ENCODE measurements around the gene ZSCAN26. TPM values are rescaled to one million over a fixed set of nuclear protein-coding genes. Genes with fewer than 3 reads are reported as not detected.

ZSCAN26 gene
- polyA plus RNA-seq, 1 donor from 2014 or later: 91.2 TPM

DNA sequence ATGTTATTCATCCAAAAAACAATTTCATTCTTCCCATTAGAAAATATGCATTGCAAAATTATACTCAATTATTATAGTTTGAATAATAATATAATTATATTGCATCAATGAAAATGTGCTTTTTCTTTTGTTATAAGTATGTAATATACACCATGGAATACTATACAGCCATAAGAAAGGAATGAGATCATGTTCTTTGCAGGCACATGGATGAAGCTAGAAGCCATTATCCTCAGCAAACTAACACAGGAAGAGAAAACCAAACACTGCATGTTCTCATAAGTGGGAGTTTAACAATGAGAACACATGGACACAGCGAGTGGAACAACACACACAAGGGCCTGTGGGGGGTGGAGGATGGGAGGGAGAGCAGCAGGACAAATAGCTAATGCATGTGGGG, 9.9 kb upstream of the ZSCAN26 start:
- H3K9ac ChIP-seq (ENCODE audit: low read length): no peak overlapping the region
- H3K27ac ChIP-seq (ENCODE audit: low read length): no peak overlapping the region
- H2AFZ ChIP-seq (ENCODE audit: low read depth, low read length): no peak overlapping the region
- no peak overlapping the region for H3K4me3 ChIP-seq (ENCODE audit: low read length)
- H3K36me3 ChIP-seq (ENCODE audit: insufficient read depth, low read length): no peaks in the 10 kb centered on the region
- no peaks in the 10 kb centered on the region for H3K9me2 ChIP-seq (ENCODE audit: insufficient read depth, low read length)
- no peak for TF ChIP-seq POLR2AphosphoS5 (IDR thresholded peaks at IDR 0.05)
- TF ChIP-seq SMC3 (conservative IDR thresholded peaks at IDR 0.05; ENCODE audit: poor library complexity): no peak
- no peak for TF ChIP-seq TAF1 (IDR thresholded peaks at IDR 0.05; ENCODE audit: low read depth)
- TF ChIP-seq EP300 (conservative IDR thresholded peaks at IDR 0.05; ENCODE audit: poor library complexity, severe bottlenecking): no peak
- TF ChIP-seq CTCF (IDR thresholded peaks at IDR 0.05; ENCODE audit: poor library complexity, severe bottlenecking): no peak
- no peak for TF ChIP-seq EZH2 (IDR thresholded peaks at IDR 0.05; ENCODE audit: borderline replicate concordance, insufficient read depth, low read length, poor library complexity, severe bottlenecking)
- no peaks in the 10 kb centered on the region for H4K20me1 ChIP-seq (ENCODE audit: insufficient read depth)
- no peaks in the 10 kb centered on the region for H3F3A ChIP-seq (ENCODE audit: insufficient read depth, low read length, poor library complexity, severe bottlenecking)
- no peaks in the 10 kb centered on the region for H3K79me2 ChIP-seq (replicated peaks; ENCODE audit: insufficient read depth, low read length)
- no peak overlapping the region for H3K4me2 ChIP-seq (ENCODE audit: low read length)
- H3K27me3 ChIP-seq (ENCODE audit: insufficient read depth, low read depth, low read length): no peaks in the 10 kb centered on the region
- no peaks in the 10 kb centered on the region for H3K9me3 ChIP-seq (ENCODE audit: low read length)

GRCh38 chr6:28258877-28259777, 7.8 kb upstream of the ZSCAN26 start, which contains the start of gene NKAPL:
Gene NKAPL (plus strand): TSS chr6:28259297. CDS start chr6:28259372, 75 bp downstream.
- no peak for TF ChIP-seq RAD21 (conservative IDR thresholded peaks at IDR 0.05)
- Histone ChIP-seq H3K27me3 (ENCODE audit: insufficient read depth, low read depth, low read length) (no peaks in the 10 kb centered on the region), H3K9me2 (ENCODE audit: insufficient read depth, low read length) (no peaks in the 10 kb centered on the region), H3K4me2 (ENCODE audit: low read length) (no peak within 1 kb of the TSS), H3K36me3 (ENCODE audit: insufficient read depth, low read length) (no peaks in the 10 kb centered on the region), H2AFZ (ENCODE audit: low read depth, low read length) (no peak within 1 kb of the TSS), H3K27ac (ENCODE audit: low read length) (no peak within 1 kb of the TSS), H3K9ac (ENCODE audit: low read length) (no peak within 1 kb of the TSS), H3K4me3 (ENCODE audit: low read length) (no peak within 1 kb of the TSS), H3K9me3 (ENCODE audit: low read length) (no peaks in the 10 kb centered on the region), H4K20me1 (ENCODE audit: insufficient read depth) (no peaks in the 10 kb centered on the region), H3F3A (ENCODE audit: insufficient read depth, low read length, poor library complexity, severe bottlenecking) (no peaks in the 10 kb centered on the region), H3K79me2 (replicated peaks; ENCODE audit: insufficient read depth, low read length) (no peaks in the 10 kb centered on the region)

- Histone ChIP-seq H3K79me2 (replicated peaks; ENCODE audit: insufficient read depth, low read length) (peaks cover 13% of the 10 kb centered on the region), H3F3A (ENCODE audit: insufficient read depth, low read length, poor library complexity, severe bottlenecking) (no peaks in the 10 kb centered on the region), H3K9me2 (ENCODE audit: insufficient read depth, low read length) (no peaks in the 10 kb centered on the region), H3K36me3 (ENCODE audit: insufficient read depth, low read length) (no peaks in the 10 kb centered on the region), H3K4me2 (ENCODE audit: low read length) (no peak overlapping the region), H3K27me3 (ENCODE audit: insufficient read depth, low read depth, low read length) (no peaks in the 10 kb centered on the region), H3K9me3 (ENCODE audit: low read length) (no peaks in the 10 kb centered on the region), H4K20me1 (ENCODE audit: insufficient read depth) (no peaks in the 10 kb centered on the region), H3K4me3 (ENCODE audit: low read length) (no peak overlapping the region), H3K9ac (ENCODE audit: low read length) (no peak overlapping the region), H2AFZ (ENCODE audit: low read depth, low read length) (no peak overlapping the region), H3K27ac (ENCODE audit: low read length) (no peak overlapping the region)
- TF ChIP-seq EP300 (conservative IDR thresholded peaks at IDR 0.05; ENCODE audit: poor library complexity, severe bottlenecking) (no peak), RAD21 (conservative IDR thresholded peaks at IDR 0.05) (no peak), REST (IDR thresholded peaks at IDR 0.05; ENCODE audit: borderline replicate concordance) (no peak), EZH2 (IDR thresholded peaks at IDR 0.05; ENCODE audit: borderline replicate concordance, insufficient read depth, low read length, poor library complexity, severe bottlenecking) (no peak), POLR2AphosphoS5 (IDR thresholded peaks at IDR 0.05) (no peak), MXI1 (conservative IDR thresholded peaks at IDR 0.05; ENCODE audit: poor library complexity, severe bottlenecking) (no peak), SMC3 (conservative IDR thresholded peaks at IDR 0.05; ENCODE audit: poor library complexity) (no peak), CTCF (IDR thresholded peaks at IDR 0.05; ENCODE audit: poor library complexity, severe bottlenecking) (no peak), TAF1 (IDR thresholded peaks at IDR 0.05; ENCODE audit: low read depth) (no peak)
These were observed 3.0 kb upstream of the ZSCAN26 start for GRCh38 chr6:28263922-28264321.
